ENCODE data around the gene MAPRE3. TPM values are rescaled to one million over a fixed set of nuclear protein-coding genes. Genes with fewer than 3 reads are reported as not detected.

Gene MAPRE3
- total and polyA plus RNA-seq, 3 experiments from 2014 or later: 2.0 to 3.0 (median 2.4) TPM

- ChIA-PET POLR2A (interaction anchor here (3.2 kb wide), 1 partner anchor 25 kb away, joined by 13 read pairs; the partner anchor contains the start of gene AGBL5), CTCF (no interaction called here)
- Histone ChIP-seq H3K9me3 (ENCODE audit: low read length) (no peaks in the 10 kb centered on the region), H3K36me3 (ENCODE audit: insufficient read depth, low read length) (no peaks in the 10 kb centered on the region), H3K27me3 (ENCODE audit: insufficient read depth, low read length, poor library complexity, severe bottlenecking) (no peaks in the 10 kb centered on the region), H3K4me1 (ENCODE audit: insufficient read depth, low read length) (peaks cover 37% of the 10 kb centered on the region), H3K4me3 (ENCODE audit: low read length) (no peak overlapping the region), H3K27ac (ENCODE audit: low read depth, low read length) (no peak overlapping the region)
- no peaks in the 10 kb centered on the region for H3K36me3 Mint-ChIP-seq
- peak overlapping the region in 5 of 8 donors; percentile 20 to 85 (median 63) for H3K27ac Mint-ChIP-seq
- no peak for DNase-seq
- peaks cover 0 to 2% of the 10 kb centered on the region in 2 donors for H3K27me3 Mint-ChIP-seq
- peaks cover 41 to 49% (median 44%) of the 10 kb centered on the region in 3 donors for H3K4me1 Mint-ChIP-seq
- peak overlapping the region in 3 of 7 donors; percentile 1 to 43 (median 10) for H3K4me3 Mint-ChIP-seq
- H3K9me3 Mint-ChIP-seq: no peaks in the 10 kb centered on the region
Observed at GRCh38 chr2:27076323-27076722, 105.9 kb downstream of the MAPRE3 start.

Other genes starting within 250 kb of the MAPRE3 start
- 10 to 100 TPM; 11.5 to 12.1 TPM for gene SLC35F6, start 206.4 kb upstream of the MAPRE3 start, total RNA-seq
- 6.7 TPM for gene SLC35F6, start 206.4 kb upstream of the MAPRE3 start, polyA plus RNA-seq
- 10 to 100 TPM; 18.2 to 21.6 TPM for gene CENPA, start 184.6 kb upstream of the MAPRE3 start, total RNA-seq
- 0.70 TPM for gene CENPA, start 184.6 kb upstream of the MAPRE3 start, polyA plus RNA-seq
- gene DPYSL5, start 122.5 kb upstream of the MAPRE3 start, total RNA-seq: not detected
- not detected for gene DPYSL5, start 122.5 kb upstream of the MAPRE3 start, polyA plus RNA-seq
- gene TMEM214, start 62.3 kb downstream of the MAPRE3 start, total RNA-seq: 10 to 100 TPM; 67.6 to 71.7 TPM
- gene TMEM214, start 62.3 kb downstream of the MAPRE3 start, polyA plus RNA-seq: 36.3 TPM
- gene AGBL5, start 81.0 kb downstream of the MAPRE3 start, total RNA-seq: 10 to 100 TPM; 16.0 to 17.3 TPM
- 11.5 TPM for gene AGBL5, start 81.0 kb downstream of the MAPRE3 start, polyA plus RNA-seq
- 100 to 1,000 TPM; 346 to 353 TPM for gene OST4, start 101.0 kb downstream of the MAPRE3 start, total RNA-seq
- 907 TPM for gene OST4, start 101.0 kb downstream of the MAPRE3 start, polyA plus RNA-seq
- gene EMILIN1, start 108.0 kb downstream of the MAPRE3 start, total RNA-seq: under 1 TPM; 0.79 to 0.89 TPM
- 0.85 TPM for gene EMILIN1, start 108.0 kb downstream of the MAPRE3 start, polyA plus RNA-seq
- gene KHK, start 116.1 kb downstream of the MAPRE3 start, total RNA-seq: 10 to 100 TPM; 14.5 to 17.8 TPM
- gene KHK, start 116.1 kb downstream of the MAPRE3 start, polyA plus RNA-seq: 6.5 TPM
- gene CGREF1, start 148.5 kb downstream of the MAPRE3 start, total RNA-seq: 1 to 10 TPM; 2.7 to 3.5 TPM
- gene CGREF1, start 148.5 kb downstream of the MAPRE3 start, polyA plus RNA-seq: 0.17 TPM
- gene ABHD1, start 153.2 kb downstream of the MAPRE3 start, total RNA-seq: under 1 TPM; 0.33 to 0.90 TPM
- gene ABHD1, start 153.2 kb downstream of the MAPRE3 start, polyA plus RNA-seq: 1.4 TPM
- gene PREB, start 164.0 kb downstream of the MAPRE3 start, total RNA-seq: 10 to 100 TPM; 79.5 to 80.6 TPM
- gene PREB, start 164.0 kb downstream of the MAPRE3 start, polyA plus RNA-seq: 68.6 TPM
- not detected for gene PRR30, start 168.8 kb downstream of the MAPRE3 start, total RNA-seq
- gene PRR30, start 168.8 kb downstream of the MAPRE3 start, polyA plus RNA-seq: not detected
- gene TCF23, start 178.4 kb downstream of the MAPRE3 start, total RNA-seq: not detected
- gene TCF23, start 178.4 kb downstream of the MAPRE3 start, polyA plus RNA-seq: not detected
- gene ATRAID, start 241.4 kb downstream of the MAPRE3 start, total RNA-seq: 100 to 1,000 TPM; 101 to 106 TPM
- gene ATRAID, start 241.4 kb downstream of the MAPRE3 start, polyA plus RNA-seq: 296 TPM
- gene SLC5A6, start 241.6 kb downstream of the MAPRE3 start, total RNA-seq: 100 to 1,000 TPM; 109 to 110 TPM
- 21.0 TPM for gene SLC5A6, start 241.6 kb downstream of the MAPRE3 start, polyA plus RNA-seq
- gene CAD, start 246.7 kb downstream of the MAPRE3 start, total RNA-seq: 100 to 1,000 TPM; 147 to 154 TPM
- 27.0 TPM for gene CAD, start 246.7 kb downstream of the MAPRE3 start, polyA plus RNA-seq